ENCODE results near the gene TIFAB.

The TIFAB gene

GRCh38 chr5:135436951-135437418, 15.2 kb downstream of the TIFAB start:
- intact Hi-C loops (cut with DNase I) = no loop called here
- peak in 3 of 42 donors; percentile 8 to 25 (median 15) for DNase-seq

- DNase-seq = peak in 1 of 42 donors; percentile 37
- intact Hi-C loops (cut with DNase I) = no loop called here
Measured at GRCh38 chr5:135435467-135436330, 16.5 kb downstream of the TIFAB start.

DNA sequence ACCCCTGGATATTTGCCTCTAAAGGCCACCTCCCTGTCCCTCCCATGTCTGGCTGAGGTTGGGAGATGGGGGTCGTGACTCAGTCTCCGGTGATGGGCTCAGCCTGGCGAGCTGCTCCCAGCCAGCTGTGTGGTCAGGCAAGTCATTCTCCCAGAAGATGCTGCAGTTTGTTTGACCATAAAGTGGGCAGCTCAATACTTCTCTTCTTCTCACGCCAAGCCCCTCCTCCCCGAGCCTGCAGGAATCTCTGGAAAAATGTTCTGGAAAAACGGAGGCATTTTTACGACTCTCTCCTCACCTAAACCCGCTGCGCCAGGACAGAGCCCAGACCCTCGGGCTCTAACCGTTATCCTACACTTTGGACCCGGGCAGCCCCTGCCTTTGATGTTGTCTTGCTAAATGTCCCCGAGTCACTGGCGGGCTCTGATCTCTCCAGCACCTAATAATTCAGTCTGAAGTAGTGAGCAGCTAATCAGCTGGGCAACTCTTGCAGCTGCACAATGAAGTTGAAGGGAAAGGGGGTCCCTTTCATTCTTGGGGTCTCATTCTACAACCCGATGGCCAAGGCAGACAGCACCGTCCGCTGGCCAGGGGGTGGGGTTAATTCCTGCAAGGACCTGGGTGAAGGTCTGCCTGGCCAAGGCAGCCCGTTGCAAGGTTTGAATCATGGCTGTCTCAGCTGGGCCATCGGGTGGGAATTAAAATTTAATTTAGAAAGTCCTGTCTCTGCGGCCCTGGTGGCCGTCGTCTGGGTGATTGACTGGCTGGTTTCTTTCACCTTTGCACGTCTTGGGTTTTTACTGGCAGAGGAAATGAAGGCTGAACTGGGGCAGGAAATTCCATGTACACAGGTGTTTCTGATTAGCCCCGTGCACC, 17.3 kb downstream of the TIFAB start:
- intact Hi-C loops (cut with DNase I) = no loop called here
- peak in 2 of 42 donors; percentile 7 to 26 for DNase-seq

DNA sequence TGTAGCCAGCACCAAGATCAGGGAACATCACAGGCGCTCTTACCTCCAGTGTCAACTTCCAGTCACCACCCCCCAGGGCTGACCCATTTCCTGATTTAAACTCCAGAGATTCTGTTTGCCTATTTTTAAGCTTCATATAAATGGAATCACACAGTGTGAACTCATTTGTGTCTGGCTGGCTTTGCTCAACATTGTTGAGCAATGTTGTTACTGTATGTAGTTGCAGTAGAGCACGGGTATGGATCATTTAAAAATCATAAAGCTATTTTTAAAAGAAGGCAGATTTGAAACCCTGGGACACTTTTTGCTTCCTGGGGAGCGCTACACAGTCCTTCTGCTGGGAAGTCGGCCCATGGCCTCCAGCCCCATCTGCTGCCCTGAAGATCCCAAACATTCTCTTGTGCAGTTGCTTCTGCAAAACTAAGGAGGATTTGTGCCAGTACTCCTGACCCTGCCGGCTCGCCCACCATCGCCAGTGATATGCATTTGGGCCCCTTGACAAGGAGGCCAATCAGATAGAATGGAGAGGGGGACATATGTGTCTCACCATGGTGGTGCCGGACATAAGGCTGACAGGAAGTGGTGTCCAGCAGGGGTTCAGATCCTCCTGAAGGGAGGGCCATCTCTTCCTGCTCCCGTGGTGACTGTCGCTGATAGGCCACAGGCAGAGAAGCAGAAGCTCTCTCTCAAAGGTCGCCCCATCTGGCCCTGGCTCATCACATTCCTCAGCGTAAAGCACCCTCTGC, 18.3 kb downstream of the TIFAB start:
- intact Hi-C loops (cut with DNase I) = no loop called here
- peak in 4 of 42 donors; percentile 14 to 42 (median 34) for DNase-seq

DNA sequence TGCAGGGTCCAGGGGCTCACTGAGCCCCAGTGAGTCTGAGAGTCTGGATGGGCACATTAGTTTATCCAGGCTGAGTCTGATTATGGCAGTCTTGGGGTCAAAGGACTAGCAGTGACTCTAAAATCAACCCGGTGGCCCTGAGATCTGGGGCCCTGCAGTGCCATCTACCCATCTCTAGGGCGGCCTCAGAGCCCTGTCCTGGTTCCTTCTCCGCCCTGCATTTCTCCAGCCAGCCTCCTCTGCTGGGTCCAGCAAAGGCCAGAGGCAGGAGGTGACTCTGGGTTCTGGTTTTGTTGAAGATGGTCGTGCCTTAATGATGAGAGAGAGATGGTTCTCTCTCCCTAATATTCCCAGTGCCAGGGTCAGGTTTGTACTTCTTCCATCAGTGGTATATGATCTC, 20.0 kb downstream of the TIFAB start:
- intact Hi-C loops (cut with DNase I) = no loop called here
- DNase-seq = peak in 1 of 42 donors; percentile 18

DNA sequence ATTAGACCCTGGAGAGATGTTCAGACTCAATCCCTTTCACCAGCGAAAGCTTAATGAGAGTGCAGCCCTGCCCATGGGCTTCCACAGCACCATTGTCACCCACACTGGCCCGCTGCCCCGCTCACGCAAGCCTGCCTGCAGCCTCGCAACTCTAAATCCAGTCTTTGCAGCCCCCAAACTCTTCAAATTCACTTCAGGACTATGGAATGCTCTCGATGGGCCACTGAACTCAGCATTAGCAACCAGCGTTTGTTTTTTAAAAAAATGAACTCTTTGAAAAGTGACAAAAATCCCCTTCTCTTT, 22.1 kb downstream of the TIFAB start:
- peak in 3 of 42 donors; percentile 26 to 45 (median 40) for DNase-seq
- intact Hi-C loops (cut with DNase I) = no loop called here

DNA sequence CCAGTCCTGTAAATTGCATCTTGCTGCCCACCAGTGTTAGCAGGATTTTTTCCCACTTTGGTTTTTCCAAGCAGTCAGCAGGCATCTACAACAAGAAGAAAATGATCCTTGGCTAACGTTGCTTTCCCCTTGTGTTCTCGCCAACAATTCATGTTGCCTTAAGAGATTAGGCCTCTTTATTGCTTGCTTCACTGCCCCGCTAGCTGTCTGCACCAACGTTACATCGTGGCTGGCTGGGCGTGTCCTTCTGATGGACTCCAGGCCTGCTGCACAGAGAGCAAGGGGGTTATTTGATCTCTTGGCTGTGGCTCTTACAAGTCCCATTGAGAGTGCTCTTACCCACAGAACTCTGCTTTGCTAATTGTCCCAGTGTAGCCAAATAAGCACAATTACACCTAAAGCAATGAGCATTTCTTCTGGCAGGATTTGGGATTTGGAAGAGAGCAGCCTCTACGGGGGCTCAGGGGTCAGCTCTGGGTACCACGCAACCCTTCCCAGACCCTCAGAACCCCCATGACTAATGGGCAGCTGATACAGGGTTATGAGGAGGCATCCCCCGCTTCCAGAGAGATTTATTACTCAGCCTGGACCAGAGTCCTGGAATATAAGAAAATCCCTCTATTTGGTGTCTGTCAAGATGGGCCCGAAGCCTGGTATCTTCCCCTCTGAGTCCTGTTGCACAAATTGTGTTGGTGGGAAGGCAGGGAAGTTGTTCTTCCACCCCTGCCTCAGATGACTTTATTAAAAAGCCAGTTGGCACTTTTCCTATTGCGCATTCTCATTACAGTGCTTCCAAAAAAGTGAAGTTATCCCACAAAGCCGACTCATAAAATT, 22.6 kb downstream of the TIFAB start:
- intact Hi-C loops (cut with DNase I) = no loop called here
- DNase-seq = peak in 1 of 42 donors; percentile 9

DNA sequence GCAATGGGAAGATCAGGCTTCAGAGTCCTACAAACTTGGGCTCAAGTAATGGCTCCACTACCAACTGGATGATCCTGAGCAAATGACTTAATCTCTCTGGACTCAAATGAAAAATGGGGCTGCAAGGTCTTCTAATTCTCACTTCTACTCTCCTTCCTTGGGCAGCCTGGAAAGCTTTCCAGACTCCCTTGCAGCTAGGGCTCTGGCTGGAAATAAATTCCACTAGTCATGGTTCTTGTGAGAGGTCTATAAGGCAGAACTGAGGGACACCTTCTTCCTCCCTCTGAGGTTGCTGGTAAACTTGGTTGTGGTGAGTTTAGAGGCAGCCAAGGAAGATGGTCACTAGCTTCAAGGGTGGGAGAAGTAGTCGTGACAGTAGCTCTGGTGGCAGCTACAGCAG, 23.6 kb downstream of the TIFAB start:
- intact Hi-C loops (cut with DNase I) = no loop called here
- no peak for DNase-seq

- no peak for DNase-seq
- intact Hi-C loops (cut with DNase I) = no loop called here
Measured at GRCh38 chr5:135426102-135427082, 25.8 kb downstream of the TIFAB start.

DNA sequence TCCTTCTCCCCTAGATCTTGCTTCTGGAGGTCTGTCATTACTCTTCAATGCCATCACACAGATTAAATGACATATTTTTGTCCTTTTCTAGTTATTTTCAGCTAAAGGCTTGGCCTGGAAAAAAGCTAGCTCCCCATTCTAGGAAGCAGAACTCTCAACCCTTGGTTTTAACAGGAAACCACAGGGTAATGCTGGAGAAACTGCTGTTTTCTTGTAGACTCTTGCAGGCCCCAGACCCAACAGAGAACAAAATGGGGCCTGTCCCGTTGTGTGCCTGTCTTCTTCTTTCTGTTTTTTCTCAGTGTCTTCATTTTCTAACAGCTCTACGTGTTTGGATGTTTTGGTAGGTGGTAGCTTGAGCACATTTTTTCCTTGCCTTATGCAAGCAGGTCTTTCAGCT, 26.5 kb downstream of the TIFAB start:
- intact Hi-C loops (cut with DNase I) = no loop called here
- no peak for DNase-seq

- intact Hi-C loops (cut with DNase I) = no loop called here
- no peak for DNase-seq
Measured at GRCh38 chr5:135423846-135424168, 28.3 kb downstream of the TIFAB start.

GRCh38 chr5:135423146-135423845, 28.9 kb downstream of the TIFAB start:
- intact Hi-C loops (cut with DNase I) = no loop called here
- DNase-seq = no peak

GRCh38 chr5:135422419-135422818, 29.7 kb downstream of the TIFAB start:
- intact Hi-C loops (cut with DNase I) = no loop called here
- no peak for DNase-seq

GRCh38 chr5:135417083-135417482, 35.1 kb downstream of the TIFAB start:
- intact Hi-C loops (cut with DNase I) = no loop called here
- no peak for DNase-seq

GRCh38 chr5:135405082-135405481, 47.1 kb downstream of the TIFAB start:
- no peak for DNase-seq
- intact Hi-C loops (cut with DNase I) = no loop called here

DNA sequence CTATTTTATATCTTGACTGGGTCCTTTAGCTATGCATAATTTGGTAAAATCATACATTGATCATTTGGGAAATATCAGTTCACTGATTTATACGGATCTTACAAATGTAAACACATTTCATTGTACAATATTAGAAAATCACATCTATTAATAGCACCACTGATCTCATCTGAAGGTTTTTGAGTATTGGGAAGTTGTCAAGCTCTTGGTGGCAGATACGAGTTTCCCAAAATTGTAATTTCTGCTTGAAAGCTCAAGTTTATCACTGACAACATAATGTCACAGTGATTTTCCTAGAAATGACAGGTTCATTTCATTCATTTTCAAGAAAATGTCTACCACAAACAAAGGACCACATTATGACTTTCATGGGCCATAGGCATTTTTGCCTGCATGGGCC, 50.1 kb downstream of the TIFAB start:
- intact Hi-C loops (cut with DNase I) = no loop called here
- no peak for DNase-seq

- peak in 1 of 42 donors; percentile 33 for DNase-seq
- intact Hi-C loops (cut with DNase I) = no loop called here
Measured at GRCh38 chr5:135400866-135401265, 51.3 kb downstream of the TIFAB start.

All from head of caudate nucleus (tissue), 42 donors.